DMS 273 (cell line): ENCODE measurements around the gene LRRC7.

Experiments used
- DNase-seq: peaks from one replicate; lab custom pipeline; 2025; ENCODE audit not compliant: unreplicated experiment; lab: John Stamatoyannopoulos, UW

LRRC7 gene

DNA sequence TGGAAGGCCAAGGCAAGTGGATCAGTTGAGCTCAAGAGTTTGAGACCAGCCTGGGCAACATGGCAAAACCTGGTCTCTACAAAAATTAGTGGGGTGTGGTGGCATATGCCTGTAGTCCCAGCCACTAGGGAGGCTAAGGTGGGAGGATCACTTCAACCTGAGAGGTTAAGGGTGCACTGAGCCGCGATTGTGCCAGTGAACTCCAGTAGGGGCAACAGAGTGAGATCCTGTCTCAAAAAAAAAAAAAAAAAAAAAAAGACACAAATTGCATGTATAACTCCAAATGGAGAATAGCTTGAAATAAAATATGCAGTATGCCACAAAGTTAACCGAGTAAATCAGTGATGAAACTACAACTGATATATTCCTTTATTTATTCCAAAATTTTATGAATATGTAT lies 586.0 kb downstream of the LRRC7 start:
- no peak for DNase-seq

DNA sequence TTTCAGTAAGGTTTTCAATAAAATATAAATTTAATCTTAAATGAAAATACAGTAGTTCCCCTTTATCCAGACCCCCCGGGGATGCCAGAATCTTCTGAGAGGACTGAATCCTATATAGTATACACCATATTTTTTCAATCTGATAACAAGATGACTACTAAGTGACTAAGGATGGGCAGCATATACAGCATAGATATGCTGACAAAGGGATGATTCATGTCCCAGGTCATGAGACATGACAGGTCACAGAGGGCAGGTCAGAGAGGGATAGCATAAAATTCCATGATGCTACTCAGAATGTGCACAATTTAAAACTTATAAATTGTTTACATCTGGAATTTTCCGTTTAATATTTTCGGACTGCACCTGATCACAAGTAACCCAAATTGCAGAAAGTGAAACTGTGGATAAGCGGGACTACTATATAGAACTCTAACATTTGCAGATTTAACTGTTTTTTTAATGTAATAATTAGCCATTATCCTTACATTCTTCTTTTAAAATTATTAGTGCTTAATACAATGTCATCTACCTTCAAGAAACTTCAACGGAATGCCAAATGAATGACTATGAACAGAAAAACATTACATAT lies 588.9 kb downstream of the LRRC7 start:
- DNase-seq, result no peak

DNA sequence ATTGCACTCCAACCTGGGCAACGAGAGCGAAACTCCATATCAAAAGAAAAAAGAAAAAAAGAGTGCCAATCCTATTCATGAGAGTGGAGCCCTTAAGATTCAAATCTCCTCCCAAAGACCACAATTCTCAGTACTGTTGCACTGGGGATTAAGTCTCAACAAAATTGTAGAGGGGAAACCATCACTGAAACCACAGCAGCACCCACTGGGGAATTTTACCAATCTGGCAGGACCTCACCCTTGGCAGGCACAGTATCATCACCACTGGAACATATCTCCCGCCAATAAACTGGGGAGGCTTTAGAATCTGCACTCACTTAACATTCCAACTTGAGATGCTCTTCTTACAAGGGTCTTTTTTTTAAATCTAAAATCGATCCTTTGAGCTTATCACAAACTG lies 596.6 kb downstream of the LRRC7 start:
- no peak for DNase-seq

DNA sequence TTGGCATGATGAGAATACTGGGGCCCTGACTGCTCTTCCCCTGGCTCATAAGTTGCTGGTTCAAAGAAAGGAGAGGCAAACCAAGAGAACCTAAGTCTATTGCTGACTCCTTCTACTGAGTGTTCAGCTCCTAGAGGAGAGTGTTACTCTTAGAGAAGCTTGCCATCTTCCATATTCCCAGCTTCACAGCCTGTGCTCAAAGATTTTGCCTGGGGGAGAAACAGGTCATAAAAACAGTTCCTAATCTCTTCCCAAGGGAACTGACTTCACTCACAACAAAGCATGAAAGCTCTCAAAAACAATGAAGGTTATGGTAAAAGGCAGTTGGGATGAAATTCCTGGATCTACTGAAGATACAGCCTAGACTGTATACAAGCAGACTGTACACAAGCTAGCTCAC lies 600.6 kb downstream of the LRRC7 start:
- no peak for DNase-seq

DNA sequence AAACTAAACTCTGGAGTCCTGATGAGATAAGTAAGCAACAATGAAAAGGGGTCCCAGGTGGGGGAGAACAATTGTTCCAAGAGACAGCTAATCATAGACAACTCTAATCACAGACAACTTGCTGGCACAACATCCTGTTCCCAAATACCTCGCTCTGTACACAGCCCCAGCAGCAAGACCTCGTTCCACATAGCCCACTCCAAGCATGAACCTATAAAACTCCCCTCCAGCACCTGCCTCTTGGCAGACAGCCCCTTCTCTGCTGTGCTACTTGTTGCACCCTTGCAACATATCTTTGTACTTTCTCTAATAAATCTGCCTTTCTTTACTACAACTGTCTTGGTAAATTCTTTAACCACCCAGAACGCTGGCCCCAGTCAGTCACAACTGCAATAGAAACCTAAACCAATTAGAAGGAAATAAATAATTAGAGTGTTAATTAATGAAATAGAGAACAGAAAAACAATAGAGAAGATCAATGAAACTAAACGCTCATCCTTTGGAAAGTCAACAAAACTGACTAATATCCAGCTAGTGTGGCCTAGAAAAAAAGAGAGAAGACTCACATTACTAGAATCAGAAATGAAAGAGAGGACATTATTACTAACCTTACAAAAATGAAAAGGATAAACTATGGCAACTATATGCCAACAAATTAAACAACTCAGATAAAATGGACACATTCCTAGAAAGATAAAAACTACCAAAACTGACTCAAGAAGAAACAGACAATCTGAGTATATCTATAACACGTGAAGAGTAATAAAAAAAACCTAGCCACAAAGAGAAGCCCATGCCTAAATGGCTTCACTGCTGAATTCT lies 601.5 kb downstream of the LRRC7 start:
- DNase-seq, result no peak

DNA sequence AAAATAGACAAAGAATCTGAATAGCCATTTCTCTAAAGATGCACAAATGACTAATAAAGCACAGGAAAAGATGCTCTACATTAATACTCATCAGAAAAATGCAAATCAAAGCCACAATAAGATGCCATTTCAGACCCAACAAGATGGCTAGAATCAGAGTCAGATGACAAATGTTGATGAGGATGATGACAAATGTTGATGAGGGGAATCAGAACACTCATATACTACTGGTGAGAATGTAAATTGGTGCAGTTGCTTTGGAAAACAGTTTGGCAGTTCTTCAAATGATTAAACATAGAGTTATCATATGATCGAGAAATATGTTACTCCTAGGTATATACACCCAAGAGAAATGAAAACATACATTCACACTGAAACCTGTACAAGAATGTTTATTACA lies 603.8 kb downstream of the LRRC7 start:
- DNase-seq, result no peak
